Measurements from ENCODE around the gene CALHM1. TPM values are rescaled to one million over a fixed set of nuclear protein-coding genes. Genes with fewer than 3 reads are reported as not detected.

Gene CALHM1
- total and polyA plus RNA-seq, 4 donors: not detected

DNA sequence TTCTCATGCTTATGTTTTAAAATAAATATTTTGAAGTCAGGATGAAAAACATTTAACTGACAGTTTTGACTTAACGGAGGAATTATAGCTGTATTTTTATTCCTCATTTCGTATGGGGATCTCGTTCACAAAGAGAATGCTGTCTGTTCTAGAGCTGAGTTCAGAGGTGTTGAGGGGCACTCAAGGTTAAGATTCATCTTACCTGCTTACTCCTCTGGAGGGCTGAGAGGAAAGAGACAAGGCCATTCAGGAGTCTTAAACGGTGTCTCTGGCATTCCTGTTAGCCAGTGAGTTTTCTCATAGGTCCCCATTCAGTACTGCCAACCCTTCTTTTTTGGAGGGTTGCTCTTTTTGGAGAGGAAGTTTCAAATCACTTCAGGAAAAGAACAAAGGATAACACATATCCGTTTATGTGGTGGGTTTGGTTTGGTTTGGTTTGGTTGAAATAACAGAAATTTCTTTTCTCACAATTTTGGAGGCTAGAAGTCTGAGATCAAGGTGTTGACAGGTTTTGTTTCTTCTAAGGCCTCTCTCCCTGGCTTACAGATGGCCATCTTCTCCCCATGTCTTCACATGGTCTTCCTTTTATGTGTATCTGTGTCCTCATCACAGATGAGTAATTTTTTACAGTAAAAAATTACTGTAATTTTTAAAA, 29.6 kb downstream of the CALHM1 start:
- no peak overlapping the region for H3K9ac ChIP-seq (ENCODE audit: insufficient read depth in 1 of 2, low read length in 2 of 2)
- H3K9me3 ChIP-seq (ENCODE audit: control insufficient read depth in 4 of 4, insufficient read depth in 3 of 4, low read length in 3 of 4): no peaks in the 10 kb centered on the region
- DNase-seq (no peak), ATAC-seq (ENCODE audit: insufficient read depth, low FRiP score) (no peak)
- peaks cover 0 to 2% (median 0%) of the 10 kb centered on the region in 5 donors for H3K4me1 ChIP-seq (ENCODE audit: control insufficient read depth in 5 of 5, insufficient read depth in 5 of 5, low read length in 5 of 5)
- H3K27me3 ChIP-seq (ENCODE audit: control insufficient read depth in 3 of 3, insufficient read depth in 3 of 3, low read length in 2 of 3): no peaks in the 10 kb centered on the region
- 47 to 56% methylated on average over 5 of the region's 5 CpGs for WGBS, 2 donors
- peaks cover 26 to 49% (median 33%) of the 10 kb centered on the region in 4 donors for H3K36me3 ChIP-seq (ENCODE audit: control insufficient read depth in 4 of 4, insufficient read depth in 4 of 4, low read length in 4 of 4)
- no peak overlapping the region for H3K27ac ChIP-seq (ENCODE audit: low read depth in 1 of 2, low read length in 1 of 2)
- no peak overlapping the region for H3K4me3 ChIP-seq
- TF ChIP-seq, protein P1, sequence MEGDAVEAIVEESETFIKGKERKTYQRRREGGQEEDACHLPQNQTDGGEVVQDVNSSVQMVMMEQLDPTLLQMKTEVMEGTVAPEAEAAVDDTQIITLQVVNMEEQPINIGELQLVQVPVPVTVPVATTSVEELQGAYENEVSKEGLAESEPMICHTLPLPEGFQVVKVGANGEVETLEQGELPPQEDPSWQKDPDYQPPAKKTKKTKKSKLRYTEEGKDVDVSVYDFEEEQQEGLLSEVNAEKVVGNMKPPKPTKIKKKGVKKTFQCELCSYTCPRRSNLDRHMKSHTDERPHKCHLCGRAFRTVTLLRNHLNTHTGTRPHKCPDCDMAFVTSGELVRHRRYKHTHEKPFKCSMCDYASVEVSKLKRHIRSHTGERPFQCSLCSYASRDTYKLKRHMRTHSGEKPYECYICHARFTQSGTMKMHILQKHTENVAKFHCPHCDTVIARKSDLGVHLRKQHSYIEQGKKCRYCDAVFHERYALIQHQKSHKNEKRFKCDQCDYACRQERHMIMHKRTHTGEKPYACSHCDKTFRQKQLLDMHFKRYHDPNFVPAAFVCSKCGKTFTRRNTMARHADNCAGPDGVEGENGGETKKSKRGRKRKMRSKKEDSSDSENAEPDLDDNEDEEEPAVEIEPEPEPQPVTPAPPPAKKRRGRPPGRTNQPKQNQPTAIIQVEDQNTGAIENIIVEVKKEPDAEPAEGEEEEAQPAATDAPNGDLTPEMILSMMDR (IDR thresholded peaks at IDR 0.05; ENCODE audit: control extremely low read depth, extremely low read depth): no peak

DNA sequence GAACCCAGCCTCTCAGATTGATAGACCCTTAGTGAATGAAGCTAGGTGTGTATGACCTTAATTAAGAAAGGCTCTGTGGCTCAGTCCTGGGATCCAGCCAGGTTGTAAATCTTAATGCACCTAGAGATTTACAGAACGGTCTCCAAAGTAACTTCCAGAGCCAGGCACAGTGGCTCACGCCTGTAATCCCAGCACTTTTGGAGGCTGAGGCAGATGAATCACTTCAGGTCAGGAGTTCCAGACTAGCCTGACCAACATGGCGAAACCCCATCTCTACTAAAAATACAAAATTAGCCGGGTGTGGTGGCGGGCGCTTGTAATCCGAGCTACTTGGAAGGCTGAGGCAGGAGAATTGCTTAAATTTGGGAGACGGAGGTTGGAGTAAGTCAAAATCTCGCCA, 30.8 kb downstream of the CALHM1 start:
- TF ChIP-seq, protein P1 (IDR thresholded peaks at IDR 0.05; ENCODE audit: control extremely low read depth, extremely low read depth): no peak
- Histone ChIP-seq H3K36me3 (ENCODE audit: control insufficient read depth in 4 of 4, insufficient read depth in 4 of 4, low read length in 4 of 4) (peaks cover 25 to 46% (median 41%) of the 10 kb centered on the region in 4 donors), H3K9ac (ENCODE audit: insufficient read depth in 1 of 2, low read length in 2 of 2) (no peak overlapping the region), H3K27me3 (ENCODE audit: control insufficient read depth in 3 of 3, insufficient read depth in 3 of 3, low read length in 2 of 3) (no peaks in the 10 kb centered on the region), H3K4me3 (no peak overlapping the region), H3K9me3 (ENCODE audit: control insufficient read depth in 4 of 4, insufficient read depth in 3 of 4, low read length in 3 of 4) (no peaks in the 10 kb centered on the region), H3K27ac (ENCODE audit: low read depth in 1 of 2, low read length in 1 of 2) (no peak overlapping the region), H3K4me1 (ENCODE audit: control insufficient read depth in 5 of 5, insufficient read depth in 5 of 5, low read length in 5 of 5) (no peaks in the 10 kb centered on the region)
- ATAC-seq (ENCODE audit: insufficient read depth, low FRiP score) (no peak), DNase-seq (no peak)
- WGBS, 2 donors: 96% methylated on average over 9 of the region's 9 CpGs

DNA sequence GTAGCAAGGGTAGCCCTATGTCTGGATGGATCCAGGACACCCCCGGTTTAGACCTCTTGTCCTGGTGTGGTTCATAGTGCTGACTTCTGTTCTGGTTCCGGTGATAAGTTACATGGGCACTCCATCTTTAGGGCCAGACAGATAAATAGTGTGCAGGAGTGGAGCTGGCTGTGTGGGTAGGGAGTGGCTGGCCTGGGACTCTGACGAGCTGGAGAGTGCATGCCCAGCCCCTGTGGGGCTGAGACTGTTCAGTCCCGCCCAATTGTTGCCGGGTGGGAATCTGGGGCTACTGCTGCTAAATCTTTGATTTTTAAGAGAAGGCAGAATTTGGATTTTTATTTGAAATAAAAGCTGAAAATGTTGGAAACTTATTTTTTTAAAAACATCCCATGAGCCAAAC, 35.0 kb downstream of the CALHM1 start:
- Histone ChIP-seq H3K9ac (ENCODE audit: insufficient read depth in 1 of 2, low read length in 2 of 2) (no peak overlapping the region), H3K27ac (ENCODE audit: low read depth in 1 of 2, low read length in 1 of 2) (no peak overlapping the region), H3K36me3 (ENCODE audit: control insufficient read depth in 4 of 4, insufficient read depth in 4 of 4, low read length in 4 of 4) (peaks cover 36 to 63% (median 50%) of the 10 kb centered on the region in 4 donors), H3K27me3 (ENCODE audit: control insufficient read depth in 3 of 3, insufficient read depth in 3 of 3, low read length in 2 of 3) (no peaks in the 10 kb centered on the region), H3K4me3 (no peak overlapping the region), H3K9me3 (ENCODE audit: control insufficient read depth in 4 of 4, insufficient read depth in 3 of 4, low read length in 3 of 4) (no peaks in the 10 kb centered on the region), H3K4me1 (ENCODE audit: control insufficient read depth in 5 of 5, insufficient read depth in 5 of 5, low read length in 5 of 5) (no peaks in the 10 kb centered on the region)
- 91 to 93% methylated on average over 5 of the region's 5 CpGs for WGBS, 2 donors
- TF ChIP-seq, protein P1 (IDR thresholded peaks at IDR 0.05; ENCODE audit: control extremely low read depth, extremely low read depth): no peak
- ATAC-seq (ENCODE audit: insufficient read depth, low FRiP score): no peak
- DNase-seq: no peak

DNA sequence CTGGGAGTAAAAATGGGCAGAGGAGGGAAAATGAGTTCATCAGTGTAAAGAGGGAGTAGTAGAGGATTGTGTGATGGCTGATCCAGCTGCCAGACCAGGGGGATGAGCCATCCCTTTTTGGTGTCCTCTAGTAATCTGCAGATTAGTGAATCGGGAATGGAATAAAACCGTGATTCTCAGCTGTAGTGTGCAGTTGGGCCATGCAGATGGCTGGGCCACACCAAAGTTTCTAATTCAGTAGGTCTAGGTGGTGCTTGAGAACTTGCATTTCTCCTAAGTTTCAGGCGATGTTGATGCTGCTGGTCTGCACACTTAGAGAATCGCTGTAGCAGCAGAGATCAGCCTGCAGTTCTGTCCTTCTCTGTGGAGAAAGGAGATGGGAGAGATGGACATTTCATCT, 39.6 kb downstream of the CALHM1 start:
- no peak overlapping the region for H3K9ac ChIP-seq (ENCODE audit: insufficient read depth in 1 of 2, low read length in 2 of 2)
- no peak overlapping the region for H3K27ac ChIP-seq (ENCODE audit: low read depth in 1 of 2, low read length in 1 of 2)
- 95 to 97% methylated on average over 4 of the region's 4 CpGs for WGBS, 2 donors
- no peak overlapping the region for H3K4me3 ChIP-seq
- H3K27me3 ChIP-seq (ENCODE audit: control insufficient read depth in 3 of 3, insufficient read depth in 3 of 3, low read length in 2 of 3): no peaks in the 10 kb centered on the region
- DNase-seq (no peak), ATAC-seq (ENCODE audit: insufficient read depth, low FRiP score) (no peak)
- H3K4me1 ChIP-seq (ENCODE audit: control insufficient read depth in 5 of 5, insufficient read depth in 5 of 5, low read length in 5 of 5): no peaks in the 10 kb centered on the region
- TF ChIP-seq, protein P1 (IDR thresholded peaks at IDR 0.05; ENCODE audit: control extremely low read depth, extremely low read depth): no peak
- H3K9me3 ChIP-seq (ENCODE audit: control insufficient read depth in 4 of 4, insufficient read depth in 3 of 4, low read length in 3 of 4): no peaks in the 10 kb centered on the region
- peaks cover 51 to 73% (median 55%) of the 10 kb centered on the region in 4 donors for H3K36me3 ChIP-seq (ENCODE audit: control insufficient read depth in 4 of 4, insufficient read depth in 4 of 4, low read length in 4 of 4)

Measured in lung (tissue), 12 donors.